H9 (cell line): ENCODE measurements around the gene RBP7. TPM values are rescaled to one million over a fixed set of nuclear protein-coding genes. Genes with fewer than 3 reads are reported as not detected.
"Not testable (repeated sequence)": the region's sequence is repeated elsewhere in the genome, so short reads cannot be mapped to it uniquely, and the experiment has no call there.

ENCODE experiments used
- DNase-seq: peaks from one replicate; pipeline ENCODE4 v3.0.0-alpha.2; 2017
- H2AFZ ChIP-seq: one replicate; pipeline ENCODE4 v1.6.1; 2013; ENCODE audit warnings: mild to moderate bottlenecking, low read length, control low read depth, moderate library complexity
- H2AK5ac ChIP-seq: 2 replicates; pipeline ENCODE4 v1.6.1; 2013; ENCODE audit warnings: low read length, control low read depth, mixed read lengths; ENCODE audit not compliant: insufficient read length
- H2BK120ac ChIP-seq: one replicate; pipeline ENCODE4 v1.6.1; 2013; ENCODE audit warnings: low read depth, mild to moderate bottlenecking, low read length, control low read depth, inconsistent platforms; ENCODE audit not compliant: poor library complexity, severe bottlenecking
- H2BK12ac ChIP-seq: 2 replicates; pipeline ENCODE4 v1.6.1; 2013; ENCODE audit warnings: low read length, control low read depth, mixed read lengths, low read depth; ENCODE audit not compliant: insufficient read length
- H2BK15ac ChIP-seq: 2 replicates; pipeline ENCODE4 v1.6.1; 2013; ENCODE audit warnings: low read depth, low read length, control low read depth
- H2BK20ac ChIP-seq: one replicate; pipeline ENCODE4 v1.6.1; 2013; ENCODE audit warnings: low read depth, mild to moderate bottlenecking, low read length, control low read depth, inconsistent platforms; ENCODE audit not compliant: poor library complexity, severe bottlenecking
- H2BK5ac ChIP-seq: 2 replicates; pipeline ENCODE4 v1.6.1; 2013; ENCODE audit warnings: low read length, control low read depth, mixed read lengths; ENCODE audit not compliant: insufficient read length
- H3K14ac ChIP-seq: 2 replicates; pipeline ENCODE4 v1.6.1; 2013; ENCODE audit warnings: low read length, control low read depth; ENCODE audit not compliant: insufficient read depth
- H3K18ac ChIP-seq: 2 replicates; pipeline ENCODE4 v1.6.1; 2013; ENCODE audit warnings: low read depth, mild to moderate bottlenecking, mixed read lengths, low read length, control low read depth; ENCODE audit not compliant: insufficient read length
- H3K23ac ChIP-seq: 2 replicates; pipeline ENCODE4 v1.6.1; 2013; ENCODE audit warnings: low read length, control low read depth, mixed read lengths, low read depth; ENCODE audit not compliant: insufficient read length
- H3K23me2 ChIP-seq: 2 replicates; pipeline ENCODE4 v1.6.1; 2013; ENCODE audit warnings: low read depth, mild to moderate bottlenecking, mixed read lengths, low read length, control low read depth; ENCODE audit not compliant: insufficient read length, poor library complexity, severe bottlenecking
- H3K27ac ChIP-seq: 2 replicates; pipeline ENCODE4 v1.5.1; 2013; ENCODE audit warnings: low read length, control low read depth, mixed read lengths, low read depth; ENCODE audit not compliant: insufficient read length
- H3K27me3 ChIP-seq: 2 replicates; pipeline ENCODE4 v1.6.1; 2013; ENCODE audit warnings: low read length, control low read depth, inconsistent platforms; ENCODE audit not compliant: insufficient read depth
- H3K4ac ChIP-seq: 2 replicates; pipeline ENCODE4 v1.6.1; 2013; ENCODE audit warnings: low read depth, mild to moderate bottlenecking, control low read depth, inconsistent platforms, low read length, moderate library complexity
- H3K4me1 ChIP-seq: 2 replicates; pipeline ENCODE4 v1.6.1; 2013; ENCODE audit warnings: low read length, control low read depth, inconsistent platforms; ENCODE audit not compliant: insufficient read depth
- H3K4me2 ChIP-seq: 2 replicates; pipeline ENCODE4 v1.6.1; 2013; ENCODE audit warnings: low read length, control low read depth, mixed read lengths; ENCODE audit not compliant: insufficient read length, insufficient read depth
- H3K56ac ChIP-seq: 2 replicates; pipeline ENCODE4 v1.6.1; 2013; ENCODE audit warnings: low read depth, mild to moderate bottlenecking, mixed read lengths, low read length, control low read depth; ENCODE audit not compliant: insufficient read length
- H3K79me1 ChIP-seq: 2 replicates; pipeline ENCODE4 v1.6.1; 2013; ENCODE audit warnings: low read depth, mild to moderate bottlenecking, moderate library complexity, low read length, control low read depth, inconsistent platforms; ENCODE audit not compliant: insufficient read depth, poor library complexity, severe bottlenecking
- H3K79me2 ChIP-seq: 2 replicates; pipeline ENCODE4 v1.6.1; 2013; ENCODE audit warnings: low read length, control low read depth, inconsistent platforms; ENCODE audit not compliant: insufficient read depth
- H3K9ac ChIP-seq: 2 replicates; pipeline ENCODE4 v1.6.1; 2013; ENCODE audit warnings: low read length, control low read depth, mixed read lengths; ENCODE audit not compliant: insufficient read length; ENCODE audit errors: extremely low read depth
- H3K9me3 ChIP-seq: one replicate; pipeline ENCODE4 v1.6.1; 2013; ENCODE audit warnings: low read depth, low read length, inconsistent platforms; ENCODE audit not compliant: control insufficient read depth
- H3T11ph ChIP-seq: one replicate; pipeline ENCODE4 v1.6.1; 2013; ENCODE audit warnings: mild to moderate bottlenecking, low read length, control low read depth, inconsistent platforms
- H4K20me1 ChIP-seq: one replicate; pipeline ENCODE4 v1.6.1; 2013; ENCODE audit not compliant: control insufficient read depth, insufficient read length, insufficient read depth
- H4K5ac ChIP-seq: 2 replicates; pipeline ENCODE4 v1.6.1; 2013; ENCODE audit warnings: low read depth, mild to moderate bottlenecking, mixed read lengths, low read length, control low read depth; ENCODE audit not compliant: insufficient read length
- H4K8ac ChIP-seq: replicated peaks from 2 replicates; pipeline ENCODE4 v1.6.1; 2013; ENCODE audit warnings: low read length, control low read depth, mixed read lengths, low read depth; ENCODE audit not compliant: insufficient read length
- H4K91ac ChIP-seq: 2 replicates; pipeline ENCODE4 v1.6.1; 2013; ENCODE audit warnings: low read depth, mild to moderate bottlenecking, moderate library complexity, mixed read lengths, low read length, control low read depth; ENCODE audit not compliant: insufficient read length
- H3K27ac Mint-ChIP-seq, 3 experiments: 2 replicates in 2 of 3; 3 replicates in 1 of 3; pipeline ENCODE4 v1.8.0; 2020 to 2021; ENCODE audit warnings: mixed read lengths in 3 of 3, mild to moderate bottlenecking in 1 of 3, moderate library complexity in 1 of 3
- H3K27me3 Mint-ChIP-seq: 2 replicates; pipeline ENCODE4 v1.8.0; 2021; ENCODE audit warnings: low read depth, mild to moderate bottlenecking, moderate library complexity, mixed read lengths
- H3K36me3 Mint-ChIP-seq, 3 experiments: 2 replicates in 2 of 3; 3 replicates in 1 of 3; pipeline ENCODE4 v1.8.0; 2020 to 2021; ENCODE audit warnings: low read depth in 3 of 3, mixed read lengths in 3 of 3; ENCODE audit not compliant: insufficient read depth in 1 of 3
- H3K4me1 Mint-ChIP-seq, 2 experiments: 2 replicates each; pipeline ENCODE4 v1.8.0; 2020; ENCODE audit warnings: mixed read lengths in 2 of 2
- H3K4me3 Mint-ChIP-seq, 2 experiments: 2 replicates in 1 of 2; 3 replicates in 1 of 2; pipeline ENCODE4 v1.8.0; 2020 to 2021; ENCODE audit warnings: mild to moderate bottlenecking in 2 of 2, mixed read lengths in 2 of 2, moderate library complexity in 1 of 2
- H3K9me3 Mint-ChIP-seq, 2 experiments: 2 replicates in 1 of 2; 3 replicates in 1 of 2; pipeline ENCODE4 v1.8.0; 2020; ENCODE audit warnings: mild to moderate bottlenecking in 2 of 2, mixed read lengths in 2 of 2, moderate library complexity in 1 of 2
- WGBS: extraction: QIAGEN DNeasy Blood & Tissue Kit; methylation state at CpG from one replicate; pipeline ENCODE4 v1.1.7; 2013; ENCODE audit warnings: missing lambda C conversion rate, low lambda C conversion rate, mixed read lengths; ENCODE audit not compliant: insufficient read length; ENCODE audit errors: extremely low coverage; 5-methylcytosine and 5-hydroxymethylcytosine counted together
- total RNA-seq: library from RNA; stranded (reverse); gene quantifications from 2 replicates; pipeline ENCODE4 v1.2.1, GENCODE V29; 2021

The RBP7 gene
- total RNA-seq, 1 experiment from 2014 or later = 4.5 TPM

GRCh38 chr1:10021992-10022391 lies 25.0 kb downstream of the RBP7 start:
- not testable (repeated sequence) for H3K27ac Mint-ChIP-seq, H3K27me3 Mint-ChIP-seq, H3K9ac ChIP-seq, DNase-seq, H3K14ac ChIP-seq, H2BK5ac ChIP-seq, H2BK120ac ChIP-seq, H3T11ph ChIP-seq, H3K4me2 ChIP-seq, H3K4me1 ChIP-seq, H2BK15ac ChIP-seq, H3K23me2 ChIP-seq, H4K8ac ChIP-seq, H3K23ac ChIP-seq, H3K9me3 Mint-ChIP-seq, H2BK20ac ChIP-seq, H3K79me2 ChIP-seq, H3K79me1 ChIP-seq, H3K27me3 ChIP-seq, H3K4me3 Mint-ChIP-seq, H3K36me3 Mint-ChIP-seq, H3K4me1 Mint-ChIP-seq, H4K5ac ChIP-seq, H2AK5ac ChIP-seq, H4K91ac ChIP-seq, H4K20me1 ChIP-seq, H2AFZ ChIP-seq, H3K4ac ChIP-seq, H2BK12ac ChIP-seq, H3K27ac ChIP-seq, H3K9me3 ChIP-seq, H3K18ac ChIP-seq, H3K56ac ChIP-seq
- WGBS = no CpG with 5 or more reads among the region's 4 CpGs
